ENCODE data around the gene RNH1.
A peak's percentile ranks its signal among the peaks of the same experiment; 100 is the strongest.

RNH1 gene

GRCh38 chr11:449889-450808 lies 56.9 kb downstream of the RNH1 start, which contains the start of gene PTDSS2:
Gene PTDSS2, plus strand, starts transcription at chr11:450279. Its CDS starts 177 bp downstream, at chr11:450456.
- peak; percentile 92 for DNase-seq (ENCODE audit: low read depth)
- no peak for TF ChIP-seq CTCF (IDR thresholded peaks at IDR 0.05; ENCODE audit: low read depth, low read length, missing control alignments)
- in situ Hi-C loops (cut with HindIII; ENCODE audit: low sequenced_read_pairs), result loop anchor here (5.0 kb wide), 1 partner anchor 198 kb away; no protein-coding TSS in a partner anchor
- H3K4me3 ChIP-seq (ENCODE audit: low read depth, low read length), result peak within 1 kb of the TSS; percentile 78

GRCh38 chr11:447923-448731 lies 58.9 kb downstream of the RNH1 start:
- in situ Hi-C loops (cut with HindIII; ENCODE audit: low sequenced_read_pairs), result no loop called here
- H3K4me3 ChIP-seq (ENCODE audit: low read depth, low read length), result peak overlapping the region; percentile 62
- DNase-seq (ENCODE audit: low read depth), result peak; percentile 63
- TF ChIP-seq CTCF (IDR thresholded peaks at IDR 0.05; ENCODE audit: low read depth, low read length, missing control alignments), result peak; percentile 81

- DNase-seq (ENCODE audit: low read depth), result no peak
- TF ChIP-seq CTCF (IDR thresholded peaks at IDR 0.05; ENCODE audit: low read depth, low read length, missing control alignments), result no peak
- in situ Hi-C loops (cut with HindIII; ENCODE audit: low sequenced_read_pairs), result no loop called here
- H3K4me3 ChIP-seq (ENCODE audit: low read depth, low read length), result no peak overlapping the region
Measured at GRCh38 chr11:446891-447290, 60.2 kb downstream of the RNH1 start.

GRCh38 chr11:445765-446588 lies 61.1 kb downstream of the RNH1 start:
- in situ Hi-C loops (cut with HindIII; ENCODE audit: low sequenced_read_pairs), result no loop called here
- no peak for TF ChIP-seq CTCF (IDR thresholded peaks at IDR 0.05; ENCODE audit: low read depth, low read length, missing control alignments)
- H3K4me3 ChIP-seq (ENCODE audit: low read depth, low read length), result no peak overlapping the region
- DNase-seq (ENCODE audit: low read depth), result no peak
